Measurements from ENCODE around the gene CDKN2B.

- TF ChIP-seq ZNF224 (CRISPR knock-in tag; IDR thresholded peaks at IDR 0.05) = no peak
- TF ChIP-seq SMAD3 (CRISPR knock-in tag; IDR thresholded peaks at IDR 0.05) = no peak
- no peak for TF ChIP-seq ZNF776 (CRISPR knock-in tag; IDR thresholded peaks at IDR 0.05)
- TF ChIP-seq PHF8 (CRISPR knock-in tag; IDR thresholded peaks at IDR 0.05) = no peak
- TF ChIP-seq, protein P1, sequence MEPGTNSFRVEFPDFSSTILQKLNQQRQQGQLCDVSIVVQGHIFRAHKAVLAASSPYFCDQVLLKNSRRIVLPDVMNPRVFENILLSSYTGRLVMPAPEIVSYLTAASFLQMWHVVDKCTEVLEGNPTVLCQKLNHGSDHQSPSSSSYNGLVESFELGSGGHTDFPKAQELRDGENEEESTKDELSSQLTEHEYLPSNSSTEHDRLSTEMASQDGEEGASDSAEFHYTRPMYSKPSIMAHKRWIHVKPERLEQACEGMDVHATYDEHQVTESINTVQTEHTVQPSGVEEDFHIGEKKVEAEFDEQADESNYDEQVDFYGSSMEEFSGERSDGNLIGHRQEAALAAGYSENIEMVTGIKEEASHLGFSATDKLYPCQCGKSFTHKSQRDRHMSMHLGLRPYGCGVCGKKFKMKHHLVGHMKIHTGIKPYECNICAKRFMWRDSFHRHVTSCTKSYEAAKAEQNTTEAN (CRISPR knock-in tag; conservative IDR thresholded peaks at IDR 0.05) = no peak
- TF ChIP-seq HNF4G (IDR thresholded peaks at IDR 0.05; ENCODE audit: borderline replicate concordance, low read depth, low read length) = no peak
- TF ChIP-seq HNF4G (CRISPR knock-in tag; IDR thresholded peaks at IDR 0.05; ENCODE audit: borderline replicate concordance, low read depth) = no peak
- TF ChIP-seq GABPA (IDR thresholded peaks at IDR 0.05; ENCODE audit: low read depth, low read length) = no peak
- TF ChIP-seq GABPA (CRISPR knock-in tag; IDR thresholded peaks at IDR 0.05; ENCODE audit: low read depth) = no peak
Measured at GRCh38 chr9:22035591-22036011, 26.5 kb upstream of the CDKN2B start.
